Hepatocyte (in vitro differentiated cells): Measurements from ENCODE around the gene NUAK1. TPM values are rescaled to one million over a fixed set of nuclear protein-coding genes. Genes with fewer than 3 reads are reported as not detected.

ENCODE experiments used
- DNase-seq: peaks from one replicate; pipeline ENCODE4 v3.0.0-alpha.2; 2016; ENCODE audit warnings: low spot score
- H2AFZ ChIP-seq: fragments of 200-600 bp; sonication (generic); 2 replicates; pipeline ENCODE4 v1.6.0; 2016; ENCODE audit warnings: antibody characterized with exemption, mild to moderate bottlenecking
- H3K27ac ChIP-seq: fragments of 200-600 bp; sonication (generic); 2 replicates; pipeline ENCODE4 v1.5.1; 2016; ENCODE audit warnings: mild to moderate bottlenecking
- H3K27me3 ChIP-seq: fragments of 200-600 bp; sonication (generic); 2 replicates; pipeline ENCODE4 v1.6.1; 2016
- H3K36me3 ChIP-seq: fragments of 200-600 bp; sonication (generic); replicated peaks from 2 replicates; pipeline ENCODE4 v1.5.1; 2016; ENCODE audit warnings: low read depth; ENCODE audit not compliant: insufficient read depth
- H3K4me1 ChIP-seq: fragments of 200-600 bp; sonication (generic); 2 replicates; pipeline ENCODE4 v1.5.1; 2016; ENCODE audit warnings: mild to moderate bottlenecking, moderate library complexity; ENCODE audit not compliant: insufficient read depth
- H3K4me2 ChIP-seq: fragments of 200-600 bp; sonication (generic); 2 replicates; pipeline ENCODE4 v1.6.0; 2016
- H3K4me3 ChIP-seq: fragments of 200-600 bp; sonication (generic); 2 replicates; pipeline ENCODE4 v1.5.1; 2016; ENCODE audit warnings: mild to moderate bottlenecking
- H3K79me2 ChIP-seq: fragments of 200-600 bp; sonication (generic); 2 replicates; pipeline ENCODE4 v1.6.0; 2017; ENCODE audit warnings: mild to moderate bottlenecking
- H3K9me2 ChIP-seq: fragments of 200-600 bp; sonication (generic); replicated peaks from 2 replicates; pipeline ENCODE4 v1.6.0; 2017; ENCODE audit warnings: mild to moderate bottlenecking; ENCODE audit not compliant: insufficient read depth
- H3K9me3 ChIP-seq: fragments of 200-600 bp; sonication (generic); 2 replicates; pipeline ENCODE4 v1.5.1; 2016; ENCODE audit warnings: low read depth, mild to moderate bottlenecking
- H4K20me1 ChIP-seq: fragments of 200-600 bp; sonication (generic); 2 replicates; pipeline ENCODE4 v1.6.0; 2016; ENCODE audit warnings: mild to moderate bottlenecking; ENCODE audit not compliant: insufficient read depth, poor library complexity, severe bottlenecking
- CTCF ChIP-seq: fragments of 200-600 bp; sonication (generic); IDR thresholded peaks from 2 replicates; pipeline ENCODE4 v1.5.1; 2016; ENCODE audit warnings: antibody characterized with exemption, mild to moderate bottlenecking; ENCODE audit not compliant: poor library complexity
- EZH2 ChIP-seq: fragments of 200-600 bp; sonication (generic); IDR thresholded peaks from 2 replicates; pipeline ENCODE4 v1.6.1; 2016; ENCODE audit warnings: antibody characterized with exemption, mild to moderate bottlenecking, borderline replicate concordance
- EZH2phosphoT487 ChIP-seq: fragments of 200-600 bp; sonication (generic); IDR thresholded peaks from one replicate; pipeline ENCODE4 v1.6.1; 2018; ENCODE audit warnings: antibody characterized with exemption, mild to moderate bottlenecking, low read depth, moderate library complexity; ENCODE audit not compliant: unreplicated experiment, severe bottlenecking
- WGBS: methylation state at CpG from one replicate; pipeline ENCODE4 v1.1.6; 2016; ENCODE audit warnings: low lambda C conversion rate; ENCODE audit errors: missing lambda C conversion rate; 5-methylcytosine and 5-hydroxymethylcytosine counted together
- polyA plus RNA-seq: library from polyadenylated mRNA; unstranded; fragments of >200 nt; fragmentation: Nextera tagmentation; extraction: Ambion mirVana; gene quantifications from 2 replicates; pipeline ENCODE4 v1.2.1, GENCODE V29; 2016
- total RNA-seq: library from RNA; depleted of rRNA; stranded (reverse); fragments of >200 nt; gene quantifications from 2 replicates; pipeline ENCODE4 v1.2.3, GENCODE V29; 2014

NUAK1 gene
- total and polyA plus RNA-seq, 2 experiments from 2014 or later = 3.5 to 13.0 TPM

GRCh38 chr12:106123551-106124081 lies 15.1 kb downstream of the NUAK1 start:
- 39% methylated on average over 10 of the region's 10 CpGs for WGBS
- H3K4me1 ChIP-seq = peaks cover 70% of the 10 kb centered on the region
- peak; percentile 58 for DNase-seq

DNA sequence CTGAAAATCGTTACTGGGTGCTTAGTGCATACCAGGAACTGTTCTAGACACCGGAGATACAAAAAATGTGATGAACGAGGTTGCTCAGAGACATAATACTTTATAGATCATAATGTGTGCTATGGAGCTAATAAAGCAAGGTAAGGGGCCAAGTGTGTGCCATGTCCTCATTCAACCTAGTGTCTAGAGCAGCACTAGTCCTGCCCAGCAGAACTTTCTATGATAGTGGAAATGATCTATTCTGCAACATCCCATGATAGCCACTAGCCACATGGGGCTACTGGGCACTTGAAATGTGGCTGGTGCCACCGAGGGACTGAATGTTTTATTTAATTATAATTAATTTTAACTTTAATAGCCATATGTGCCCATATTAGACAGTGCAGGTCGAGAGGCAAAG lies 15.6 kb downstream of the NUAK1 start:
- Histone ChIP-seq H3K9me3 (no peaks in the 10 kb centered on the region), H3K27me3 (no peaks in the 10 kb centered on the region), H3K79me2 (peaks cover 69% of the 10 kb centered on the region), H3K4me1 (peaks cover 75% of the 10 kb centered on the region), H3K36me3 (no peaks in the 10 kb centered on the region), H3K9me2 (no peaks in the 10 kb centered on the region), H3K4me3 (no peak overlapping the region), H4K20me1 (no peaks in the 10 kb centered on the region), H3K4me2 (peak overlapping the region; percentile 58), H3K27ac (peak overlapping the region; percentile 71), H2AFZ (no peak overlapping the region)
- TF ChIP-seq EZH2phosphoT487 (no peak), CTCF (no peak), EZH2 (no peak)
- WGBS = 73% methylated on average over 5 of the region's 5 CpGs
- no peak for DNase-seq

More at GRCh38 chr12:106123551-106124081, 15.1 kb downstream of the NUAK1 start:
- H3K9me3 ChIP-seq = no peaks in the 10 kb centered on the region
- H3K9me2 ChIP-seq = no peaks in the 10 kb centered on the region
- H3K4me2 ChIP-seq = peak overlapping the region; percentile 58
- no peaks in the 10 kb centered on the region for H3K36me3 ChIP-seq
- H3K79me2 ChIP-seq = peaks cover 68% of the 10 kb centered on the region
- H3K4me3 ChIP-seq = no peak overlapping the region
- H3K27me3 ChIP-seq = no peaks in the 10 kb centered on the region
- H2AFZ ChIP-seq = no peak overlapping the region
- TF ChIP-seq EZH2 (no peak), EZH2phosphoT487 (no peak), CTCF (no peak)
- H4K20me1 ChIP-seq = no peaks in the 10 kb centered on the region
- H3K27ac ChIP-seq = peak overlapping the region; percentile 71

- H3K79me2 ChIP-seq = peaks cover 69% of the 10 kb centered on the region
- H3K9me2 ChIP-seq = no peaks in the 10 kb centered on the region
- H3K4me3 ChIP-seq = no peak overlapping the region
- no peak for TF ChIP-seq CTCF
- no peak for TF ChIP-seq EZH2phosphoT487
- TF ChIP-seq EZH2 = no peak
- H3K9me3 ChIP-seq = no peaks in the 10 kb centered on the region
- peak overlapping the region; percentile 78 for H3K27ac ChIP-seq
- H3K4me1 ChIP-seq = peaks cover 72% of the 10 kb centered on the region
- no peak overlapping the region for H2AFZ ChIP-seq
- no peaks in the 10 kb centered on the region for H3K36me3 ChIP-seq
- no peaks in the 10 kb centered on the region for H4K20me1 ChIP-seq
- DNase-seq = no peak
- no peak overlapping the region for H3K4me2 ChIP-seq
- H3K27me3 ChIP-seq = no peaks in the 10 kb centered on the region
- WGBS = 84% methylated on average over 3 of the region's 3 CpGs
Observed at GRCh38 chr12:106122004-106122403, 16.8 kb downstream of the NUAK1 start.
